Gastrocnemius medialis (tissue), 4 donors: ENCODE measurements around the gene PEA15.

ENCODE experiments used
- CTCF ChIP-seq, 5 experiments: fragments of 450-650 bp in 3 of 5; fragments of 200-600 bp in 2 of 5; sonication (generic) in 2 of 5; IDR thresholded peaks in 4 of 5; conservative IDR thresholded peaks in 1 of 5; 1 replicate in 4 of 5; 2 replicates in 1 of 5; pipeline ENCODE4 v1.5.1; 2016 to 2019; ENCODE audit warnings: antibody characterized with exemption in 5 of 5, mild to moderate bottlenecking in 3 of 5, moderate library complexity in 3 of 5
- POLR2A ChIP-seq, 2 donors: fragments of 450-650 bp; IDR thresholded peaks; one replicate each; pipeline ENCODE4 v1.6.1; 2017; ENCODE audit warnings: antibody characterized with exemption in 2 of 2, mild to moderate bottlenecking in 2 of 2, moderate library complexity in 2 of 2

GRCh38 chr1:160247053-160247452 lies 41.9 kb downstream of the PEA15 start:
- no peak for TF ChIP-seq CTCF (IDR thresholded peaks at IDR 0.05 in 4 of 5, conservative IDR thresholded peaks at IDR 0.05 in 1 of 5)
- no peak for TF ChIP-seq POLR2A (IDR thresholded peaks at IDR 0.05)
